Peyer's patch (tissue), 4 donors: ENCODE results near the gene DISC1.

Experiments used
- POLR2A ChIP-seq, 2 donors: fragments of 450-650 bp; IDR thresholded peaks; one replicate each; pipeline ENCODE4 v1.5.1; 2017; ENCODE audit warnings: antibody characterized with exemption in 2 of 2, mild to moderate bottlenecking in 2 of 2, moderate library complexity in 2 of 2
- TF ChIP-seq, protein P1 (sequence below), 6 experiments: fragments of 450-650 bp in 4 of 6; fragments of 200-600 bp in 2 of 6; sonication (generic) in 1 of 6; IDR thresholded peaks; one replicate each; pipeline ENCODE4 v1.5.1; 2017 to 2019; ENCODE audit warnings: antibody characterized with exemption in 6 of 6, mild to moderate bottlenecking in 3 of 6, moderate library complexity in 1 of 6

DNA sequence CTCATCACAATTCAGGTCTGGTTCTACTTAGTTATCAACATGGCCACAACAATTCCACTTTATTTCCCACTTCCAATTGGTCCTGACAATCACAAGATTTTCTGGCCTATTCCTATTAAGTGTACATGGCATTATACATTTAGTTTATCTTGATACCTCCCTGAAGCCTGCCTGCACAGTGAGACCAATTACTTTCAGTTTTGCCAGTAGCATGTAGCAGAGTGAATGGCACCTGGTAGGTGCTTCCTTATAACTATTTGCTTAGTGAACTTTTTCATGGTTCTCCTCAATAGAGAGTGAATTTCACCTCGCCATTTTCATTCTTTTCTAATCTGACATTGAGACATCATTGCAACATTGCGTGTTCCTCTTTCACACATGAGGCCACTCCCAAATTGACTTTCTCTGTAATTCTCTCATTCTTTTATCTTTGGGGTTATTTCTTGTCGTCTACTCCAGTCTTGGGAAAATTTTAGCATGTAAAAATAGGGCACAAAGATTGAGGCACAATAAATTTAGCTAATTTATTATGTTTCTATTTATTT lies 124.3 kb downstream of the DISC1 start:
- TF ChIP-seq, protein P1, sequence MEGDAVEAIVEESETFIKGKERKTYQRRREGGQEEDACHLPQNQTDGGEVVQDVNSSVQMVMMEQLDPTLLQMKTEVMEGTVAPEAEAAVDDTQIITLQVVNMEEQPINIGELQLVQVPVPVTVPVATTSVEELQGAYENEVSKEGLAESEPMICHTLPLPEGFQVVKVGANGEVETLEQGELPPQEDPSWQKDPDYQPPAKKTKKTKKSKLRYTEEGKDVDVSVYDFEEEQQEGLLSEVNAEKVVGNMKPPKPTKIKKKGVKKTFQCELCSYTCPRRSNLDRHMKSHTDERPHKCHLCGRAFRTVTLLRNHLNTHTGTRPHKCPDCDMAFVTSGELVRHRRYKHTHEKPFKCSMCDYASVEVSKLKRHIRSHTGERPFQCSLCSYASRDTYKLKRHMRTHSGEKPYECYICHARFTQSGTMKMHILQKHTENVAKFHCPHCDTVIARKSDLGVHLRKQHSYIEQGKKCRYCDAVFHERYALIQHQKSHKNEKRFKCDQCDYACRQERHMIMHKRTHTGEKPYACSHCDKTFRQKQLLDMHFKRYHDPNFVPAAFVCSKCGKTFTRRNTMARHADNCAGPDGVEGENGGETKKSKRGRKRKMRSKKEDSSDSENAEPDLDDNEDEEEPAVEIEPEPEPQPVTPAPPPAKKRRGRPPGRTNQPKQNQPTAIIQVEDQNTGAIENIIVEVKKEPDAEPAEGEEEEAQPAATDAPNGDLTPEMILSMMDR (IDR thresholded peaks at IDR 0.05): no peak
- no peak for TF ChIP-seq POLR2A (IDR thresholded peaks at IDR 0.05)
